Stimulated activated naive CD8-positive, alpha-beta T cell treated with anti-CD3 and anti-CD28 coated beads, Interleukin-15, Interleukin-2, amounts not matched to agents 100 U/mL and 50 U/mL, for 24 hours (primary cell): ENCODE data around the gene BEST2.

Experiments used
- ATAC-seq: fragments of 150-1000 bp; cut with Tn5 transposase; one replicate; pipeline ENCODE4 v1.10.0; 2021
- DNase-seq: peaks from one replicate; pipeline ENCODE4 v3.0.0; 2021

BEST2 gene

DNA sequence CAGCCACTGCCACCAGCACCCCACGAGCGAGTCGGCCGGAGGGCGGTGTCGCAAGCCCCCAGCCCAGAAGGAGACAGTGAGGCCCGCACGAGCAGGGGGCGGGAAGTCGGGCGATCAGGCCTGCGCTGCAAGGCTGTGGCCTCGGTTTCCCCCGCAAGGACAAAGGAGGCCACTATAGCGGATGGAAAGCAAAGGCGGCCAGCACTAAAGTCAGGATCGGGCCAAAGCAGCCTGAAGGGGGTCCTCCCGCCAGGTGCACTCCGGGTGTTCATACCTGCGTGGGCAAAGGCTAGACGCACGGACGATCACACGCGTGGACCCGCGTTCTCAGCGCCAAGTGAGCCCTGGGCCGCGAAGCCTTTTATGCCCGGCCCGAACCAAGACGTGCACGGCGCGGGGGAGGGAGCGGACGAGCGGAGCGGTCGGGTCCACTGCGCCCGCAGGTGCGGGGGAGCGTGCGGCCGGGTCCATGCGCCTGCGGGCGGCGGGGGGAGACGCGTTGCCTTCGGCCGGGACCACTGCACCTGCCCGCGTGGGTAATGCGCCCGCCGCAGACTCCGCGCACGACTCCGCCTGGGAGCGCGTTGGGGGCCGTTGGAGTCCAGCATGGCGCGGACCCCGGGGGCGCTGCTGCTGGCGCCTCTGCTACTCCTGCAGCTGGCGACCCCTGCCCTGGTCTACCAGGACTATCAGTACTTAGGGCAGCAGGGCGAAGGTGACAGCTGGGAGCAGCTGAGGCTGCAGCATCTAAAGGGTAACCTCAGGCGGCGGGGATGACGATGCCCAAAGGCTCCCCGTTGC lies 50.1 kb downstream of the BEST2 start, which contains the start of the genes PRDX2 and THSD8:
Gene PRDX2, minus strand, starts transcription at position 335 of the 801 bp plus-strand sequence. CDS start 539 bp downstream, outside the sequence.
Gene THSD8, plus strand, starts transcription at position 604 of the 801 bp plus-strand sequence. Its CDS starts 3 bp downstream, at position 607.
- peak; percentile 85 for DNase-seq
- ATAC-seq, result peak; percentile 58

DNA sequence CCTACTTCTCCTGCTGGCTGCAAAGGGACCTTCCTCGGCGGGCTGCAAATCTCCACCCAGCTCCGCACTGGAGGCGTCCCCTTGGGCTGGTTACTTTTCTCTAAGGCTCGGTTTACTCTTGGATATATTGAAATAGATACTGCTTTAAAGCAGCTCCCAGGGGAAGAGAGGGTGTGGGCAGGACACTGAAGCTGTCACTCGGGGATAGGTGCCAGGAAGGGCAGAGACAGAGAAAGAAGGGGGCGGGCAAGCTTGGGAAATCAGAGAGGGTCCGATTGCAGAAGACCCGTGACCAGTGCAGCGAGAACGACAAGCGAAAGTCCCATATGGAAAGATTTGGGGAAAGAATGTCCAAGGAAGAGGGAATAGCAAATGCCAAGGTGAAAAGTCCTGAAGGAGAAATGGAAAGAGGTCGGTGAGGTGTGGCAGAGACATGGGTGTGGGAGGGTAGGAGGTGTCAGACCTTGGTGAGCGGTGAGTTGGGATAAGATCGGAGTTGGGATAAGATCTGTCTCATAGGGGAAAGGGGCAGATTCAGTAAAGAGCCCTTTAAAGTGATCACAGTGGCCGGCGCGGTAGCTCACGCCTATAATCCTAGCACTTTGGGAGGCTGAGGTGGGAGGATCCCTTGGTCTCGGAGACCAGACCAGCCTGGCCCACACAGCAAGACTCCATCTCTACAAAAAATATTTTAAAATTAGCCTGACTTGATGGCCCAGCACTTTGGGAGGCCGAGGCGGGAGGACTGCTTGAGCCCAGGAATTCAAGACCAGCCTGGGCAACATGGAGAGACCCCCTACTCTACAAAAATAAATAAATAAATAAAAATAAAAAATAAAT lies 50.9 kb downstream of the BEST2 start:
- no peak for ATAC-seq

GRCh38 chr19:12804051-12804450 lies 52.5 kb downstream of the BEST2 start:
- ATAC-seq, result no peak
- no peak for DNase-seq

More for the DNA sequence above, 50.9 kb downstream of the BEST2 start:
- DNase-seq, result no peak

- ATAC-seq (peak; percentile 91), DNase-seq (peak; percentile 92)
Observed at GRCh38 chr19:12806242-12807081, 54.9 kb downstream of the BEST2 start, which contains the start of gene RNASEH2A. Gene RNASEH2A, plus strand, starts transcription at chr19:12806584. Its CDS starts 90 bp downstream, at chr19:12806674.
